D721Med (cell line): Measurements from ENCODE around the gene PPP6R3.

Experiments used
- DNase-seq: peaks from one replicate; pipeline ENCODE4 v3.0.0; 2011; ENCODE audit warnings: low spot score; ENCODE audit not compliant: insufficient read length
- FAIRE-seq: peaks from 2 replicates; lab custom pipeline; 2011; peaks lifted over from hg19 to GRCh38; lab: Jason Lieb, UNC
- TF ChIP-seq, protein P1 (sequence below): IDR thresholded peaks from 2 replicates; pipeline ENCODE4 v1.5.1; 2012; ENCODE audit warnings: mild to moderate bottlenecking, control low read depth; ENCODE audit not compliant: insufficient read depth; ENCODE audit errors: missing control alignments

Gene PPP6R3

GRCh38 chr11:68460741-68461574, at the start of gene PPP6R3:
Gene PPP6R3 (plus strand): TSS chr11:68460752. CDS start chr11:68537665, 76,913 bp downstream.
- FAIRE-seq (no peak), DNase-seq (no peak)
- TF ChIP-seq, protein P1, sequence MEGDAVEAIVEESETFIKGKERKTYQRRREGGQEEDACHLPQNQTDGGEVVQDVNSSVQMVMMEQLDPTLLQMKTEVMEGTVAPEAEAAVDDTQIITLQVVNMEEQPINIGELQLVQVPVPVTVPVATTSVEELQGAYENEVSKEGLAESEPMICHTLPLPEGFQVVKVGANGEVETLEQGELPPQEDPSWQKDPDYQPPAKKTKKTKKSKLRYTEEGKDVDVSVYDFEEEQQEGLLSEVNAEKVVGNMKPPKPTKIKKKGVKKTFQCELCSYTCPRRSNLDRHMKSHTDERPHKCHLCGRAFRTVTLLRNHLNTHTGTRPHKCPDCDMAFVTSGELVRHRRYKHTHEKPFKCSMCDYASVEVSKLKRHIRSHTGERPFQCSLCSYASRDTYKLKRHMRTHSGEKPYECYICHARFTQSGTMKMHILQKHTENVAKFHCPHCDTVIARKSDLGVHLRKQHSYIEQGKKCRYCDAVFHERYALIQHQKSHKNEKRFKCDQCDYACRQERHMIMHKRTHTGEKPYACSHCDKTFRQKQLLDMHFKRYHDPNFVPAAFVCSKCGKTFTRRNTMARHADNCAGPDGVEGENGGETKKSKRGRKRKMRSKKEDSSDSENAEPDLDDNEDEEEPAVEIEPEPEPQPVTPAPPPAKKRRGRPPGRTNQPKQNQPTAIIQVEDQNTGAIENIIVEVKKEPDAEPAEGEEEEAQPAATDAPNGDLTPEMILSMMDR, result no peak

DNA sequence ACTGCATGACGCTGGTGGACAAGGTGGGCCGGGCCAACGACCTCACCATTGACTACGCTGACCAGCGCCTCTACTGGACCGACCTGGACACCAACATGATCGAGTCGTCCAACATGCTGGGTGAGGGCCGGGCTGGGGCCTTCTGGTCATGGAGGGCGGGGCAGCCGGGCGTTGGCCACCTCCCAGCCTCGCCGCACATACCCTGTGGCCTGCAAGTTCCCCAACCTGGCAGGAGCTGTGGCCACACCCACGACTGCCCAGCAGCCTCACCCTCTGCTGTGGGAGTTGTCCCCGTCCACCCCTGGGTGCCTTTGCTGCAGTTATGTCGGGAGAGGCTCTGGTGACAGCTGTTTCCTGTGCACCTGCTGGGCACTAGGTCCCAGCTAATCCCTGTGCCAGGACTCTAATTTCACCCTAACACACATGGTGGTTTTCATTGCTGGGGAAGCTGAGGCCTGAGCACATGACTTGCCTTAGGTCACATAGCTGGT, 49.0 kb upstream of the PPP6R3 start:
- TF ChIP-seq, protein P1, result no peak
- no peak for DNase-seq

DNA sequence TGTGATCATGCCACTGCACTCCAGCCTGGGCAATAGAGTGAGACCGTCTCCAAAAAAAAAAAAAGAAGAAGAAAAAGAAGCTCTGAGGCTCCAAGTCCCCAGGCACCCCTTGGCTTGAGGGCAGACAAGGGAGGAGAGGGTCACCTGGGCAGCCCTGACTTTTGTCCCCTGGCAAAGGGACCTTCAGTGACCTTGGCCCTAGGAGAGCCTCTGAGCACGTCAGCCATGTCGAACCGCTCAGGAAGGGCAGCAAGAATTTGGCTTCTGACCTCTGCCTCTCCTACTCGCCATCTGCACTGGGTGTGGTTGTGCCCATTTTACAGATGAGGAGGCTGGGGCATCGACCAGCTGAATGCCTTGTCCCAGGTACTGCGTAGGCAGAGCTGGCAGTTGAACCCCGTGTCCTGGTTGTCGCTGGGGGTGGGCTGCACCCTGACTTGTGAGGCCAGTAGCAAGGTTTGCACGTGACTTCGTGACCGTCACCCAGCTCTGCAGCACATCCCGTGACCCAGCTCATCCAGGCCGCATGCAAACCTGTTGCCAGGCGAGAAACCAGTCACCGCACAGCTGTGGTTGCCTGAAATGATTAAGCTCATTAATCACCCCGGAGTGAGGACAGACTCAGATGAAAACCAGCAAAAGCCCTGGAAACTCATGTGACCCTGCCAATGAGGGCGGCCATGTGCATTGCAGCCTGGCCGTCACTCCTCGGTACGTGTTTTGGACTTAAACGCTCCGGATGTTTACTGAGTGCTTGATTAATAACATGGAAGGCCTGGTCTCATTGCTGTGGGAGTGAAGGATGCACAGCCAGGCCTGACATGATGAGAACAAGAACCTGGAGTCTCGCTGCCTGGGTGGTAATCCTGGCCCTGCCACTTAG, 47.7 kb upstream of the PPP6R3 start:
- DNase-seq, result no peak
- no peak for FAIRE-seq
- TF ChIP-seq, protein P1, result no peak

More for the DNA sequence above, 49.0 kb upstream of the PPP6R3 start:
- no peak for FAIRE-seq

- FAIRE-seq (no peak), DNase-seq (no peak)
- TF ChIP-seq, protein P1, result no peak
These were observed 47.0 kb upstream of the PPP6R3 start for GRCh38 chr11:68413591-68413999.

- TF ChIP-seq, protein P1, result no peak
- FAIRE-seq (no peak), DNase-seq (no peak)
These were observed 45.9 kb upstream of the PPP6R3 start for GRCh38 chr11:68414496-68415221.

- TF ChIP-seq, protein P1, result no peak
- no peak for FAIRE-seq
These were observed 44.4 kb upstream of the PPP6R3 start for GRCh38 chr11:68416070-68416578.

More at GRCh38 chr11:68416070-68416578, 44.4 kb upstream of the PPP6R3 start:
- DNase-seq, result no peak
